SK-N-MC (cell line): Measurements from ENCODE around the gene RIT2.

Experiments
- EZH2 ChIP-seq: fragments of 200-600 bp; sonication (generic); IDR thresholded peaks from one replicate; pipeline ENCODE4 v1.6.1; 2017; ENCODE audit warnings: antibody characterized with exemption
- FOXP2 ChIP-seq: optimal IDR thresholded peaks from 2 replicates; pipeline ENCODE3; 2011; ENCODE audit warnings: mild to moderate bottlenecking, moderate library complexity; ENCODE audit not compliant: insufficient read depth; ENCODE audit errors: extremely low read length, control extremely low read depth
- POLR2AphosphoS5 ChIP-seq: IDR thresholded peaks from 2 replicates; pipeline ENCODE4 v1.6.1; 2012; ENCODE audit warnings: mild to moderate bottlenecking, low read depth, low read length, borderline replicate concordance

DNA sequence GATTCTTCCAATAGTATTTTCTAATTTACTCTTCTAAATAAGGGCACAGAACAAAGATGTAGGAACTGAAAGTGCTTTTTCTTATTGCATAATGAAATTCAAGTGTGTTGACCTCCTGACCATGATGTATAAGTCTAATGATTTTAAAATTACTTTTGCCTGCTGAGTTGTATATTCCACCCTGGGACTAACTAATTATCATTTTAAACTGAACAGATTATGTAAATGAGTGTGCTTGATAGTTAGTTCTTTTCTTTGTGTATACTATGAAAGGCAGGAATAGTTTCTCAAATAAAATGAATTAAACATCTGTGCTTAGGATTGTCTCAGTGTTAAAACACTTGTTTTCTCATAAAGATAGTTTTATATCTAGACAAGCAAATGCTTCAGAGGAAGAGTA, 284.5 kb downstream of the RIT2 start:
- no peak for TF ChIP-seq POLR2AphosphoS5
- no peak for TF ChIP-seq EZH2
- TF ChIP-seq FOXP2 = no peak
